Measurements from ENCODE around the gene PCYT2.
A peak's percentile ranks its signal among the peaks of the same experiment; 100 is the strongest.

DNA sequence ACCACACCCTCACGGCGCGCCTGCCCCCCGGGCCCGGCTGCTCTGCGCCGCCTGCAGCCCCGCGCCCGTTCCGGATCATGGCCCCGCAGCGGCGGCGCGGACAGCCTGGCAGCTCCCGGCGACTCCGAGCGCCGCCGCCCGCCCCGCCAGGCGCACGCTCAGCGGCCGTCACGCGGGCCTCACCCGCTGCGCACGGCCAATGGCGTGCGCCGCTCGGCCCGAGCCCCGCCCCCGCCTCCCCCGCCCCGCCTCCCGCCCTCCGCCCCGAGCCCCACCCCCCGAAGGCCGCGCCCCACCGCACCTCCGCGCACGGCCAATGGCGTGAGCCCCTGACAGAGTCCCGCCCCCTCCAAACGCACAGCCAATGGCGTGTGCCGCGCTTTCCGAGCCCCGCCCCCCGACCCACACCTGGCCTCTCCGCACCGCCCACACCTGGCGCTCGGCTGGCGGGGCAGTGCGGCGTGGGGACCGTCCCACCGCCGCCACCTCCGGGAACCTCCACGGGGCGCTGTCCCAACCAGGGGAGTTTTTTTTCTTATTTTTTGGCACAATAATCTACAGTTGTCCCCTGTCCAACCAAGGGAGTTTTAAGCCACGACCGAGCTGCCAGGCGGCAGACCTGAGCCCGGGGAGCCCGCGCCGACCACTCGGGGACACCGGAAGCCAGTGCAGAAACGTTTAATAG is at the start of gene PCYT2:
- TF ChIP-seq, protein P1, sequence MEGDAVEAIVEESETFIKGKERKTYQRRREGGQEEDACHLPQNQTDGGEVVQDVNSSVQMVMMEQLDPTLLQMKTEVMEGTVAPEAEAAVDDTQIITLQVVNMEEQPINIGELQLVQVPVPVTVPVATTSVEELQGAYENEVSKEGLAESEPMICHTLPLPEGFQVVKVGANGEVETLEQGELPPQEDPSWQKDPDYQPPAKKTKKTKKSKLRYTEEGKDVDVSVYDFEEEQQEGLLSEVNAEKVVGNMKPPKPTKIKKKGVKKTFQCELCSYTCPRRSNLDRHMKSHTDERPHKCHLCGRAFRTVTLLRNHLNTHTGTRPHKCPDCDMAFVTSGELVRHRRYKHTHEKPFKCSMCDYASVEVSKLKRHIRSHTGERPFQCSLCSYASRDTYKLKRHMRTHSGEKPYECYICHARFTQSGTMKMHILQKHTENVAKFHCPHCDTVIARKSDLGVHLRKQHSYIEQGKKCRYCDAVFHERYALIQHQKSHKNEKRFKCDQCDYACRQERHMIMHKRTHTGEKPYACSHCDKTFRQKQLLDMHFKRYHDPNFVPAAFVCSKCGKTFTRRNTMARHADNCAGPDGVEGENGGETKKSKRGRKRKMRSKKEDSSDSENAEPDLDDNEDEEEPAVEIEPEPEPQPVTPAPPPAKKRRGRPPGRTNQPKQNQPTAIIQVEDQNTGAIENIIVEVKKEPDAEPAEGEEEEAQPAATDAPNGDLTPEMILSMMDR (IDR thresholded peaks at IDR 0.05): peak in 3 of 5 experiments; percentile 10 to 41 (median 31)
- TF ChIP-seq POLR2AphosphoS5 (IDR thresholded peaks at IDR 0.05) (peak in 2 of 3 donors; percentile 2 to 33), POLR2A (IDR thresholded peaks at IDR 0.05) (no peak), EP300 (IDR thresholded peaks at IDR 0.05; ENCODE audit: low read depth) (no peak)
